GM23248 (cell line): Measurements from ENCODE around the gene SASS6. TPM values are rescaled to one million over a fixed set of nuclear protein-coding genes. Genes with fewer than 3 reads are reported as not detected.

Experiments
- DNase-seq: peaks from one replicate; pipeline ENCODE4 v3.0.0-alpha.2; 2015
- H2AFZ ChIP-seq: fragments of 200-600 bp; sonication (generic); 2 replicates; pipeline ENCODE4 v1.6.1; 2016; ENCODE audit warnings: antibody characterized with exemption
- H3F3A ChIP-seq: fragments of 200-600 bp; sonication (generic); 2 replicates; pipeline ENCODE4 v1.6.1; 2016; ENCODE audit warnings: mild to moderate bottlenecking, antibody characterized with exemption, mixed run types; ENCODE audit not compliant: insufficient read depth
- H3K27ac ChIP-seq: fragments of 200-600 bp; sonication (generic); 2 replicates; pipeline ENCODE4 v1.5.1; 2016; ENCODE audit warnings: mild to moderate bottlenecking
- H3K27me3 ChIP-seq: fragments of 200-600 bp; sonication (generic); replicated peaks from 2 replicates; pipeline ENCODE4 v1.6.1; 2016; ENCODE audit warnings: mild to moderate bottlenecking; ENCODE audit not compliant: insufficient read depth
- H3K36me3 ChIP-seq: fragments of 200-600 bp; sonication (generic); 2 replicates; pipeline ENCODE4 v1.6.1; 2016; ENCODE audit warnings: low read depth, mild to moderate bottlenecking
- H3K4me1 ChIP-seq: fragments of 200-600 bp; sonication (generic); 2 replicates; pipeline ENCODE4 v1.6.1; 2016; ENCODE audit warnings: mild to moderate bottlenecking; ENCODE audit not compliant: insufficient read depth
- H3K4me2 ChIP-seq: fragments of 200-600 bp; sonication (generic); one replicate; pipeline ENCODE4 v1.6.1; 2016; ENCODE audit warnings: mild to moderate bottlenecking; ENCODE audit not compliant: unreplicated experiment
- H3K4me3 ChIP-seq: fragments of 200-600 bp; sonication (generic); 2 replicates; pipeline ENCODE4 v1.5.1; 2016; ENCODE audit warnings: mild to moderate bottlenecking
- H3K79me2 ChIP-seq: fragments of 200-600 bp; sonication (generic); 2 replicates; pipeline ENCODE4 v1.6.1; 2016; ENCODE audit warnings: mild to moderate bottlenecking; ENCODE audit not compliant: insufficient read depth
- H3K9ac ChIP-seq: fragments of 200-600 bp; sonication (generic); 2 replicates; pipeline ENCODE4 v1.6.1; 2016; ENCODE audit warnings: mild to moderate bottlenecking
- H3K9me2 ChIP-seq: fragments of 200-600 bp; sonication (generic); 2 replicates; pipeline ENCODE4 v1.6.1; 2016; ENCODE audit warnings: mixed run types, mild to moderate bottlenecking, moderate library complexity; ENCODE audit not compliant: insufficient read depth
- H3K9me3 ChIP-seq: fragments of 200-600 bp; sonication (generic); one replicate; pipeline ENCODE4 v1.6.1; 2017; ENCODE audit warnings: low read depth
- H4K20me1 ChIP-seq: fragments of 200-600 bp; sonication (generic); 2 replicates; pipeline ENCODE4 v1.6.0; 2016; ENCODE audit not compliant: insufficient read depth
- EZH2 ChIP-seq: fragments of 200-600 bp; sonication (generic); IDR thresholded peaks from 2 replicates; pipeline ENCODE4 v1.6.1; 2018; ENCODE audit warnings: antibody characterized with exemption, mild to moderate bottlenecking; ENCODE audit not compliant: insufficient read depth, poor library complexity, severe bottlenecking
- EZH2phosphoT487 ChIP-seq: fragments of 200-600 bp; sonication (generic); IDR thresholded peaks from 2 replicates; pipeline ENCODE4 v1.6.1; 2018; ENCODE audit warnings: antibody characterized with exemption, moderate library complexity, mild to moderate bottlenecking, low read depth; ENCODE audit not compliant: insufficient read depth
- WGBS, 2 experiments: methylation state at CpG; one replicate each; pipeline ENCODE4 v1.1.6; 2015 to 2017; ENCODE audit warnings: low lambda C conversion rate in 2 of 2, low coverage in 1 of 2; ENCODE audit errors: missing lambda C conversion rate in 2 of 2; 5-methylcytosine and 5-hydroxymethylcytosine counted together
- in situ Hi-C: fragments of 300-500 bp; cut with MboI; formaldehyde crosslinking; loops from 2 replicates; pipeline ENCODE4 v1.15.0; 2020
- polyA plus RNA-seq: library from polyadenylated mRNA; unstranded; fragments of >200 nt; fragmentation: Nextera tagmentation; extraction: Ambion mirVana; gene quantifications from 2 replicates; pipeline ENCODE4 v1.2.1, GENCODE V29; 2016
- total RNA-seq: library from RNA; depleted of rRNA; stranded (reverse); fragments of >200 nt; shearing (Covaris generic); gene quantifications from 2 replicates; pipeline ENCODE4 v1.2.3, GENCODE V29; 2014

Gene SASS6
- total and polyA plus RNA-seq, 2 experiments from 2014 or later = 2.3 to 2.4 TPM

DNA sequence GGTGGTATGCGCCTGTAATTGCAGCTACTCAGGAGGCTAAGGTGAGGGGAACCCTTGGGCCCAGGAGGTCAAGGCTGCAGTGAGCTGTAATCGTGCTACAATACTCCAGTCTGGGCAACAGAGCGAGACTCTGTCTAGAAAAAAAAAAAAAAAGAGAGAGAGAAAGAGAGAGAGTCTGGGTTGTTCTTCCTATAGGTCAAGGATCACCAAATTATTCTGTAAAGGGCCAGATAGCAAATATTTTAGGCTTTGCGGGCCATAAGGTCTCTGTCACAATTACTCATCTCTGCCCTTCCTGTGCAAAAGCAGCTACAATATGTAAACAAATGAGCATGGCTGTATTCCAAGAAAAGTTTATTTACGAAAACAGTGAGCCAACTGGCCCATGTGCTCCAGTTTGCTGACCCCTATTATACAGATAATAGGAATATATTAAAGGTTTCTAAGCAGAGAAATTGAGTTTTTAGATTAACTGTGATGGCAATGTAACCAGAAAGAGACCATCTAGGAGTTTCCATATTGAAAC lies 2.1 kb downstream of the SASS6 start:
- H3K4me1 ChIP-seq = peaks cover 20% of the 10 kb centered on the region
- H3K27me3 ChIP-seq = no peaks in the 10 kb centered on the region
- TF ChIP-seq EZH2 = no peak
- no peak for TF ChIP-seq EZH2phosphoT487
- no peaks in the 10 kb centered on the region for H3K9me3 ChIP-seq
- H3K4me3 ChIP-seq = no peak overlapping the region
- H3F3A ChIP-seq = peaks cover 6% of the 10 kb centered on the region; the same call in 1 of the 2 replicates
- peaks cover 62% of the 10 kb centered on the region for H3K79me2 ChIP-seq
- WGBS, 2 experiments = 84 to 87% methylated on average over 5 of the region's 5 CpGs
- H3K4me2 ChIP-seq = no peak overlapping the region
- H2AFZ ChIP-seq = no peak overlapping the region
- H3K9ac ChIP-seq = no peak overlapping the region
- in situ Hi-C loops = no loop called here
- no peaks in the 10 kb centered on the region for H3K9me2 ChIP-seq
- no peak overlapping the region for H3K27ac ChIP-seq
- no peaks in the 10 kb centered on the region for H3K36me3 ChIP-seq
- no peaks in the 10 kb centered on the region for H4K20me1 ChIP-seq
- peak; percentile 12 for DNase-seq

DNA sequence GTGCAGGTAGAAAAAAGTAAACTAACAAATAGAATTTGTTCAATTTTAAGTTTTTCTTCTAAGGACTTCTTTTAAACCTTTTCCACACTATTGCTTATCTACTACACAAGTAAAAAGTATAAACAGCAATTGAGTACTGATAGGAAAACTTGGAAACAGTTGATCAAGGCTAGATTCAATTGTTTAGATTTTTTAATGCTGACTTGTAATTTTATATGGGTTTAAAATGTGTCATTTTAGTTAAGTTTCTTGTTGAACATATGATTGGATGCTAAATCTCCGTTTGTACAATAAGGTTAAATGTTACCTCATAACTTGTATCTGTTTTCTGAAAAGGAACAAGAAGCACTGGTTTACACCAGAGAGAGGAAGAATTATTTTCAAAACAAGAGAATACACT lies 5.5 kb downstream of the SASS6 start:
- H3K36me3 ChIP-seq = no peaks in the 10 kb centered on the region
- H3K9me3 ChIP-seq = no peaks in the 10 kb centered on the region
- H3K4me3 ChIP-seq = no peak overlapping the region
- H3K4me1 ChIP-seq = peaks cover 10% of the 10 kb centered on the region; the same call in 1 of the 2 replicates
- no peak overlapping the region for H3K9ac ChIP-seq
- no peak overlapping the region for H2AFZ ChIP-seq
- no peaks in the 10 kb centered on the region for H3K9me2 ChIP-seq
- WGBS, 2 experiments = 93 to 94% methylated on average over 1 of the region's 1 CpG
- no peak overlapping the region for H3K4me2 ChIP-seq
- no peaks in the 10 kb centered on the region for H4K20me1 ChIP-seq
- H3F3A ChIP-seq = no peaks in the 10 kb centered on the region
- DNase-seq = no peak
- no peak for TF ChIP-seq EZH2phosphoT487
- TF ChIP-seq EZH2 = no peak
- no peak overlapping the region for H3K27ac ChIP-seq
- in situ Hi-C loops = no loop called here
- no peaks in the 10 kb centered on the region for H3K27me3 ChIP-seq
- peaks cover 31% of the 10 kb centered on the region for H3K79me2 ChIP-seq

DNA sequence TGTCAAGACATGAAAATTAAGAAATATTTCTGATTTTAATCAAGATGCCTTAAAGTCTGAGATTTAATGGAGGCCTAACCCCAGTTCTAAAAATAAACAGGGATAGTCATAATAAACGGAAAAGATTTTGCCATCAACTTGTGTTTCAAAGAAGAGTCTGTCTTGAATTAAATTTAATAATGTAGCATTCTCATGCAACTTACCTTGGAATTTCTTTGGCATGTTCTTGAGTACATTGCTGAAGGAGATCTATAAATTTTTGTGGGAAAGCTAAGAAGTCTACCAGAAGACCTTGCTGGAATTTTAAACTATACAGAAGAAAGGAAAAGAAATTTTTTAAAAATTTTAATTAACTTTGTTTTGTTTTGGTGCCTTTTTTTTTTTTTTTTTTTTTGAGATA lies 10.6 kb downstream of the SASS6 start:
- Histone ChIP-seq H3F3A (no peaks in the 10 kb centered on the region), H2AFZ (no peak overlapping the region), H3K9ac (no peak overlapping the region), H3K79me2 (no peaks in the 10 kb centered on the region), H3K9me3 (no peaks in the 10 kb centered on the region), H3K36me3 (no peaks in the 10 kb centered on the region), H3K4me1 (no peaks in the 10 kb centered on the region), H3K27ac (no peak overlapping the region), H3K4me2 (no peak overlapping the region), H3K4me3 (no peak overlapping the region), H3K9me2 (no peaks in the 10 kb centered on the region), H4K20me1 (no peaks in the 10 kb centered on the region), H3K27me3 (no peaks in the 10 kb centered on the region)
- in situ Hi-C loops = no loop called here
- TF ChIP-seq EZH2 (no peak), EZH2phosphoT487 (no peak)
- no peak for DNase-seq
- 13 to 21% methylated on average over 1 of the region's 1 CpG for WGBS, 2 experiments

DNA sequence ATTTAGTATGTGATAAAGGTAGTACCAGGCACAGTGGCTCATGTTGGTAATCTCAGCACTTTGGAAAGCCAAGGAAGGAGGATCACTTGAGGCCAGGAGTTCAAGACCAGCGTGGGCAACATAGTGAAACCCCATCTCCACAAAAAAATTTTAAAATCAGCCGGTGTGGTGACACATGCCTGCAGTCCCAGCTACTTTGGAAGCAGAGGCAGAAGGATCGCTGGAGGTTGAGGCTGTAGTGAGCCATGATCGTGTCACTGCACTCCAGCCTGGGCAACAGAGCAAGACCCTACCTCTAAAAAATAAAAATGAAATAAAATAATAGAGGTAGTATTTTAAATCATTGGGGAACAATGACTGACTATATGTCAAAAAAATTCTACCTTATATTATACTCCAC lies 17.2 kb downstream of the SASS6 start:
- H2AFZ ChIP-seq = no peak overlapping the region
- in situ Hi-C loops = no loop called here
- H3K4me2 ChIP-seq = no peak overlapping the region
- no peak overlapping the region for H3K4me3 ChIP-seq
- DNase-seq = no peak
- no peaks in the 10 kb centered on the region for H3F3A ChIP-seq
- no peaks in the 10 kb centered on the region for H3K79me2 ChIP-seq
- H3K9ac ChIP-seq = no peak overlapping the region
- no peaks in the 10 kb centered on the region for H3K9me3 ChIP-seq
- H3K4me1 ChIP-seq = no peaks in the 10 kb centered on the region
- no peaks in the 10 kb centered on the region for H4K20me1 ChIP-seq
- no peak for TF ChIP-seq EZH2phosphoT487
- TF ChIP-seq EZH2 = no peak
- no peak overlapping the region for H3K27ac ChIP-seq
- no peaks in the 10 kb centered on the region for H3K9me2 ChIP-seq
- H3K36me3 ChIP-seq = no peaks in the 10 kb centered on the region
- WGBS, 2 experiments = 86 to 90% methylated on average over 4 of the region's 4 CpGs
- H3K27me3 ChIP-seq = no peaks in the 10 kb centered on the region

DNA sequence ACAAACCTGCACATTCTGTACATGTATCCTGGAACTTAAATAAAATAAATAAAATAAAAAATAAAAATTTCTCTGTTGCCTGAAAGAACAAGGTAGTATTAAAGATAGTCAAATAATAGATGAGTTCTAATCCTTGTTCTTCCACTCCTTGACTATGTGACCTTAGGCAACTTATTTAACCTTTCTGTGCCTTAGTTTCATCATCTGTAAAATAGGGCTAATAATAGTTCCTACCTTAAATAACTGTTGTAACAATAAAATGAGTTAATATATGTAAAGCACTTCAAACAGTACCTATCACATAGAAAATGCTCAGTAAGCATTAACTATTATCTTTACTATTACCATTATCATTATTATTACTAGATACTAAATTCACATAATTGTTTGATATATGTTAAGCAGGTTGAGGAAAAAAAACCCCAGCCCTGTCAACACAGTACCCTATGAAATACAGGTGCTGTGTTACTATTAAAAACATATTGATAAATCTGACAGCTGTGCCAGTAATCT lies 23.1 kb downstream of the SASS6 start:
- H3K9me3 ChIP-seq = no peaks in the 10 kb centered on the region

More for the DNA sequence above, 23.1 kb downstream of the SASS6 start:
- no peaks in the 10 kb centered on the region for H3K9me2 ChIP-seq
- TF ChIP-seq EZH2 (no peak), EZH2phosphoT487 (no peak)
- H3K27ac ChIP-seq = no peak overlapping the region
- DNase-seq = no peak
- no peaks in the 10 kb centered on the region for H3K79me2 ChIP-seq
- H3K36me3 ChIP-seq = peaks cover 7% of the 10 kb centered on the region; the same call in 1 of the 2 replicates
- H3K27me3 ChIP-seq = no peaks in the 10 kb centered on the region
- no peaks in the 10 kb centered on the region for H3F3A ChIP-seq
- in situ Hi-C loops = no loop called here
- no peak overlapping the region for H2AFZ ChIP-seq
- no peaks in the 10 kb centered on the region for H3K4me1 ChIP-seq
- no peaks in the 10 kb centered on the region for H4K20me1 ChIP-seq
- H3K4me2 ChIP-seq = no peak overlapping the region
- H3K9ac ChIP-seq = no peak overlapping the region
- no peak overlapping the region for H3K4me3 ChIP-seq
